SW480 (cell line): ENCODE data around the gene GAP43.

ENCODE experiments used
- DNase-seq: peaks from one replicate; pipeline ENCODE4 v3.0.0-alpha.2; 2016; ENCODE audit warnings: low spot score

The GAP43 gene

GRCh38 chr3:115766587-115767482 lies 143.5 kb downstream of the GAP43 start:
- no peak for DNase-seq

GRCh38 chr3:115768661-115769060 lies 145.4 kb downstream of the GAP43 start:
- DNase-seq: no peak
